HG03039 (cell line): Measurements from ENCODE around the gene RPL38.
"Not testable (repeated sequence)": the region's sequence is repeated elsewhere in the genome, so short reads cannot be mapped to it uniquely, and the experiment has no call there.

Experiments
- ATAC-seq: cut with Tn5 transposase; IDR thresholded peaks from one replicate; pipeline ENCODE4 v1.9.1; 2021; ENCODE audit warnings: mild to moderate bottlenecking, moderate library complexity; ENCODE audit not compliant: unreplicated experiment

Gene RPL38

DNA sequence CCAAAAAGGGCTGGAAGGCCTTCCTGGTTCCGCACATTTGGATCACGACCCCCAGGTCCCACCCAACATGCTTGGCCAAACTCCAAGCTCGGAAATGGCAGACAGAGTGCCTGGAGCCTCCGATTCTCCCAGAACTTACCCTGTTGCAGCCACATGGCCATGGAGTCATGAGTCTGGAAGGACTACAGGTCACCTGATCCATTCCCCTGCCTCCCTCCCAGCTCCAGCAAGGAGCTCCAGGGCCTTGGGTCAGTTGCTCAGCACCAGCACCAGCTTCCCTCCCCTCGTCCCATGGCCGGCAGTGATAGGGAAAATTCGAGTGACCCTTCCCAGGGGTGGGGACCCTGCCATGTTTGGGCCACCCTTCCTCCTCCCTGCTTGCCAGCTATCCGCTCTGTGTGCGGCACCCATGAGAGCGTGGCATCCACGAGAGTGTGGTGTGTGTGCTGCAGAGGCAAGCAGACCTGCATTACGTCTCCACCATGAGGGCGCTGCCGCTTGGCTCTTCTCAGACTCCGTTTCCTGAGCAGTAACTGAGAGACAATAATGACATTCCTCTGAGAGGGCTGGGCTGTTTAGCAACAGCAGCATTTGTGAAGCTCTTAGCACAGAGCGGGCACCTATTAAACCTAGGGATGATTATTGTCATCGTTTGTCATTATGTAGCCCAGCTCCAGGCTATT, 21.3 kb upstream of the RPL38 start:
- ATAC-seq: no peak

DNA sequence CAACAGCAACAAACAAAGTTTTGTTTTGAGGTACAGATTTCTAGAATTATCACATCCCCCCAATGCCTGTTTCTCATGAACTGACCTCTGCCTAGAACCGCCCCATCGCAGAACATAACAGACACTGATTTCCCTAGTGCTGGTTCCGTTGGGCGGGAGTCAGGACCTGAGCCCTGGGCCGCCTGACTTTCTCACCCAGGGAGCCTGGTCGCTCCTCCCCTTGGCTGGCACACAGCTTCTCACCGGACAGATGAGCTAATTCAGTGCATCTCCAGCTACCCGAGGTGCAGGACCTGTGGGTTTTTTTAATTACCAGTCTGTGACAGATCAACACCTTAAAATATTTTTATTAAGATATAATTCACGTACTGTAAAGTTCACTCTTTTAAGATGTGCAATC, 20.1 kb upstream of the RPL38 start:
- ATAC-seq: no peak

DNA sequence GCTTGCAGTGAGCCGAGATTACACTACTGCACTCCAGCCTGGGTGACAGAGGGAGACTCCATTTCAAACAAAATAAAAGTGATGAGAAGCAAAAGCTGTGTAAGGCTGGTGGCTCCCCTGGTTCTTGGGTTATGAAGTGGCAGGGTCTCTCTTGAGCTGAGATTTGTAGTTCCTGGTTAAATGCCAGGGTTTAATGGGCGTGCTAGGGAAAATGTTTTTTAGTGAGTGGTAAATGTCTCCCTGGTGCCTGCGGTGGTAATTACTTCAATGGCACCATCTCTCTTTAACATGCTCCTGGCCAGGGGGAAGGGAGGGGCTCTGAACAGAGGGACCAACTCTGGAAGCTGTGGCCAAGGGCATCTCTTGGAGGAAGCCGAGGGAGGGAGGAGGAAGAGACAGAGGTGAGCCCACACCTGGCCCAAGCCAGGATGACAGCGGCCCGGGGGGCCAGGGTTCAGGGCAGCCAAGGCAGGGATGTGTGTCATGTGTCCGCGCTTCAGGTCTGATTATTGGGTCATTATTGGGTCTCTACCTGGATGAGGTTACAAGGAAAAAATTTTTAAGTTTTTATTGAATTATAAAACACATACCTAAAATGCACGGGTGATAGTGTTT, 17.8 kb upstream of the RPL38 start:
- ATAC-seq: no peak

DNA sequence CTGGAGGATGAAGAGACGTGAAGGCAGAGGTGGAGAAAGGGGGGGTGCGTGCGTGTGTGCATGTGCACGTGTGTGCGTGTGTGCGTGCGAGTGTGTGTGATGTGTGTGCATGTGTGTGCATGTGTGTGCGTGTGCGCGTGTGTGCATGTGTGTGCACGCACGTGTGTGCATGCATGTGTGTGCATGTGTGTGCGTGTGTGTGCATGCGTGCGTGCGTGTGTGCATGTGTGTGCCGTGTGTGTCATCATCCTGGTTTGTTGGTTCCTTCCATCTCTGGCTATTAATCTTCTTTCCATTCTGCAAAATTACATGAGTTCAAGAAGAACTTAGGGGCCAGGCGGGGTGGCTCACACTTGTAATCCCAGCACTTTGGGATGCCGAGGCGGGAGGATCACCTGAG, 17.0 kb upstream of the RPL38 start:
- no peak for ATAC-seq

DNA sequence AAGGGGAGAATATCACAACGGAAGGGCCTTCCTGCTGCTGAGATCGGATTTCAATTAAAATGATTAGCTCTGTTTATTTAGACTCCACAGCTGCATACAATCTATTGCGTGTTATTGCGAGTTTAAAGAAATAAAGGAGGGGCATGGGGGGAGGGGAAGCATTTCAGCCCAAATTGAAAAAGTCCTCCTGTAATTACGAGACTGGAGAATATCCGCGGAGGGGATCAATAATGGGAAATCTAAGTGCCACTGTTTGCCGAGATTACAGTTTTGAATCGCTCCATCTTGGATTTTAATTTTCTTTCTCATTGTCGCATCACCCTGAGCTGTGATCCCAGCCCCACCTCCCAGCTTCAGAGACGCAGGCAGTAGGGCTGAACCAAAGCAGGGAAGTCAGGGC, 15.7 kb upstream of the RPL38 start:
- no peak for ATAC-seq

DNA sequence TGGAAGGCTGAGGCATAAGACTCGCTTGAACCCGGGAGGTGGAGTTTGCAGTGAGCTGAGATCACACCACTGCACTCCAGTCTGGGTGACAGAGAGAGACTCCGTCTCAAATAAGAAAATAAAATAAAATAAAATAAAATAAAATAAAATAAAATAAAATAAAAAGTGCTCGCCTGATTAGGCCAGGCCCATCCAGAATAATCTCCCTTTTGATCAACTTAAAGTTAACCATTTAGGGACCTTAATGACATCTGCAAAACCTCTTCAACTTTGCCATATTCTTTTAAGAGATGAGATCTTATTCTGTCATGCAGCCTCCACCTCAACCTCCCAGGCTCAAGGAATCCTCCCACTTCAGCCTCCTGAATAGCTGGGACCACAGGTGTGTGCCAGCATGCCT, 14.8 kb upstream of the RPL38 start:
- not testable (repeated sequence) for ATAC-seq

DNA sequence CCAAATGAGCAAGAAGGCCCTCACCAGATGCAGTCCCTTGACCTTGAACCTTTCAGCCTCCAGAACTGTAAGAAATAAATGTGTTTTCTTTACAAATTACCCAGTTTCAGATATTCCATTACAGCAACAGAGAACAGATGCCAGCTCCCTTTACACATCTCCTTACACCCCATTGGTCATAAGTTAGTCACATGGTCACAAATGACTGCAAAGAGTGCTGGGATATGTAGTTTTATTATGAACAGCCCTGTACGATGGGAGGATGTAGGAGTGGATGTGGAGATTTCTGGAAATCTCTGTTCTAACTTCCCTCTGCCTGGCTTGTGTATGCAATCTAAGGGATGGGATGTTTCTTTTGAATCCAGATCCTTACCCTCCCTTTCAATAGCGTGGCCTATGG, 13.3 kb upstream of the RPL38 start:
- no peak for ATAC-seq

DNA sequence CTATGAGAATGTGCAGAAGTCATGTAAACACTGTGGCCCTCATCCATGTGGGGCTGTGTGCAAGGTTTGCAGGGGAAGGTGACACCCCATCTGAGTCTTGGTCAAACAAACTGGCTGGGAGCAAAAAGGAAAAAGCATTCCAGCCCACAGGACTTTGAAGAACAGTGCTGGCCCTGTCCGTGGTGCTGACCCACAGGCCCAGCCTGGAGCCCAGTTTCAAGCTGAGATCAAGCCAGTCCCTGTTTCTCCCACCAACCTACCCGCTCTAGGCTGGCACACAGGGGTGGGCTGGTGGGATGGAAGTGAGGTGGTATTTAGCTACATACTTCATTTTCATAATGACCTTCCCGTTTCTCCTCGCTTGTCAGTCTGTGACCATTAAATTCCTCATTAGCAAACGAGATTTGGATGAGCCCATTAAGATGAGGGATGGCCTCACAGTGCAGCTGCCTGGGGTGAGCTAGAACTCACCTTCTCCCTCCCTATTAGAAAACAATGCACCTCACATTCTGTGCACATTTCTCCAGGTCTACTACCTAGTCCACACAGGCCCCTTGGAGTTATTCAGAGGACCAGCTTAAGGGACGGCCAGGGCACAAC, 12.6 kb upstream of the RPL38 start:
- no peak for ATAC-seq

DNA sequence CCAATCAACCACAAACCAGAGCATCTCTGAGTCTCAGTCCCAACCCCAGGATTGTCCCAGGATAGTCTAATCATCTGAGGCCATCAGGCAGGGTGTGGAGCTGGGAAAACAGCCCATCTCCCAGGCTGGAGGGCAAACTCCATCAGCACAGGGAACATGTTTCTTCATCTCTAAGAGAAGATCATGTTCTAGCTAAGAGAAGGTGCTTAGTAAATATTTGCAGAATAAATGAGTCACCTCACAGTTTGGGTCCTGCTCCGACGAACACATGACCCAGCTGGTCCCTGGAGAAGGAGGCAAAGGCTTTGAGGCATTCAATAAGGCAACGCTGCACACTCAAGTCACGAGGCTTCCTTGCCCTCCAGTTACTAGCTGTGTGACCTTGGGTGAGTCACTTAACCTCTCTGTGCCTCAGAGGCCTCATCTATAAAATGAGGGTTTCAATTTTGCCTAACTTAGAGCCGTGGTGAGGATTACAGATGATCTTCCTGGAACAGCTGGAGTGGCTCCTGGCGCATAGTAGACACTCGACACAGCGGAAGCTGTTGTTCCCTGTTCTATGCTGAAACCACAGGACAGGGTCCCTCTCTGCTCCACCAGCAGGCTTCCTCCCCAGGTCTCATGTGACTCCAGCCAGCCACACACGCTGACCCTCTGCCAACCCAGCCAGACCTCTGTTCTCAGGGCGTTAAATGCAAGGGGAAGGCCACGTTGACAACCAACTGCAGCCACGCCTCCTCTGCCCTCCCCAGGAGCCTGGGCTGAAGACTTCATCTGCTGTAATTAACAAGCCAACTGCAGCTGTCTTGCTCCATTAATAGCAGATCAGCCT, 10.3 kb upstream of the RPL38 start:
- no peak for ATAC-seq

DNA sequence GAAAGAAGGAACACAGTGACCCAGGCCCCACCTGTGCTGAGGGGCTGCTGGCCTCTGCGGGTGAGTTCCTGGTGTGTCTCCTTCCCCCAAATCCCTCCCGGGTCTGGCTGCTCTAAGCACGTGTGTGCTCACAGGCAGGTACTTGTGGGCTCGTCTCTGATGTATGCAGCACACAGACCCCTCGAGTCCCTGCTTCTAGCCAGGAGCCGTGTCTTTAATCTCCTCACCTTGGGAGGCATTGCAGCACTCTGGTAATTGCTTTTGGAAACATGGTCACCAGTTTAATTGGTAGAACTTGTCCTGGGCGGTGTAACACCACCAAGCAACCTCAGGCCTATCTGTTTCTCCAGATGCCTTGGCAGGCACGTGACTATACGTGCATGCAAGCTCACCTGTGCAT, 8.8 kb upstream of the RPL38 start:
- ATAC-seq: no peak

DNA sequence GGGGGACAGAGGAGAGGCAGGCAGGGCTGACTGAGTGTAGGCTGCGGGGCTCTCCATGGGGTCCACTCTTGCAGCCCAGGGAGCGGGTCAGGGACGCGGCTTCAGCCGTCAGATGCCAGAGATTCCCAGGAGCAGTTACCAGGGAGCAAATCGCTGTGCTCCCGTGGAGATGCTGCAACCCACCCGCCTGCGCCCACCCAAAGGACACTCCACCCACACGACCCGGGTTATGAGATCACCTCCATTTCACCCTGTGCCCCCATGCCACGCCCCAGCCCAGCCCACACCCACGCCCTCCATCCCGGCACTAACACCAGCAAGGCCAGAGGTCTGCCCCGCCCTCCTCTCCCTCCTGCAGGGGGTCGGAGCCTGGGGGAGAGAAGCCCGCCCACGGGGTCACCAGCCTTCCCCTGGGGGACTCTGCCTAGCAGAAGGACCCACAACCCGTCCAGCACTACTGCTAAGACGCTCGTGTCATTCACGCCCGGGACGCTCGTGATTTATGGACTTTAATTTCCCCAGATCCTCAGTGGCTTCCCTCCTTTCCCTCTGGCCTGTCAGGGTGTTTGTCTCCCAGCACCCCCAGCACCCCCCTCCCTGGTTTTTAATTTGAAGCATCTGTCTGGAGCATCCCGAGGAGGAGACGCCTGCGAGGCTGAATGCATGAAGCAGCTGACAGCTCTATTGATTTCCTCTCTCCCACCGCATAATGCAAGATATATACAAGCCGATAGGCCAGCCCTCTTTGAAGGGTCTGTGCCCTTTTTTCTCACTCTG, 6.7 kb upstream of the RPL38 start:
- no peak for ATAC-seq

DNA sequence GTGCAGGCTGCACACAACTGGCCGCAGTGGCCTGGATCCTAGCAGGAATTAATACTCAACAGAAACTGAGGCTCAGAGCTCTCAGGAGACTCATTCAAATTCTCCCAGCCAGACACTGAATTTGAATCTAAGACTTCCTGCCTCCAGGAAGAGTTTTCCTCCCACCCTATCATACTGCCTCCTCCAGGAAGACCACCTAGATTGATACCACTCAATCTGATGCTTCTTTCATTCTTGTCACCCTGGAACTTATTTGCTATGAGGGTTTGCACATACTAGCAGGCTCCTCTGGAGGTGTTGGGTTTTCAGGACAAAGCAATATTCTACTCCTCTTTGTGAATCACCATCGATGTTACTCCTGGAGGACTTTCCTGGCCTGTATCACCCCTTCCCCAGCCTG, 5.7 kb upstream of the RPL38 start:
- ATAC-seq: no peak

DNA sequence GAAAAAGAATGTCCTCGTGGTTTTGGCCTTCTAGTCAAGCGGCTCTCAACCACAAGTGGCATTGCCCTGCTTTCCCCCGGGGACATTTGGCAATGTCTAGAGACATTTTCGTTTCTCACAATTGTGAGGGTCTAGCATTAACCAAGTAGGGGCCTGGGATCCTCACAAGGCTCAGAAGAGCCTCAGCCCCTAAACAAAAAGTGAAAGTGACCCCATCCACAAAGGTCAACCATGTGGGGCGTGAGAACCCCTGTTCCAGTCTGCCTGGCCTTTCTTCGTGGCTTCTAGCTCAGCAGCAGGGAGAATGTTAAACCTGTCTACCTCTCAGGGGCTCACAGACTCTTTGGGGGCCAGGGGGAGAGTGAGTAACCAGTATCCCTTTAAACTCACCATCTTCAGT, 4.8 kb upstream of the RPL38 start:
- no peak for ATAC-seq

DNA sequence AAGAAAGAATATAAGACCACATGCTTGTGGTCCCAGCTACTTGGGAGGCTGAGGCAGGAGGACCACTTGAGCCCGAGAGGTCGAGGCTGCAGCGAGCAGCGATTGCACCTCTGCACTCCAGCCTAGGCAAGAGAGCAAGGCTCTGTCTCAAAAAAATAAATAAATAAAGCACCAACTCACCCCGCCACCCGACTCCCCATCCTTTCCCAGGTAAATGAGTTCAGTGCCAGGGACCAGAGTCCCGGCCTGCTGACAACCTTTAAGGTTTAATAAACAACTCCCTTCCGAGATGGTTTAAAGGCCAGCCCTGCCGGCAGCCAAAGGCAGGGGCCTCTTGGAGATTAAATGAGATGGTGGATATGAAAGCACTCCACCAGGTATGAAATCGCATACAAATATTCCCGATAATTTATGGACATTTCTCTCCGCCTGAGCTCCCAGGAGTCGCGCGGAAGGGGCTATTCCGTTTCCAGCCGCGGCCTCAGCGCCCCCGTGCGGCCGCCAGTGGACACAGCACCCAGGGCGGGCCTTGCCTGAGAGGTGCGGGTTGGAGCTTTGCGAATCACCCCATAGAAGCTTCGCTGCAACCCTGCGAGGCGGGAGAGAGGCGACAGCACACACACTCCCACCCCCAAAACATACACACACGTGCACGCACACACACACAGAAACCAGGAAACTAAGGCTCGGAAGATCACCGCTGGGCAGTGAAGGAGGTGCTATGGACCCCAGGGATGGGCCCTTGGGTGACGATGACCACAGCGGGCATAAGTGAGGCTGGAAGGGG, 4.0 kb upstream of the RPL38 start:
- no peak for ATAC-seq

DNA sequence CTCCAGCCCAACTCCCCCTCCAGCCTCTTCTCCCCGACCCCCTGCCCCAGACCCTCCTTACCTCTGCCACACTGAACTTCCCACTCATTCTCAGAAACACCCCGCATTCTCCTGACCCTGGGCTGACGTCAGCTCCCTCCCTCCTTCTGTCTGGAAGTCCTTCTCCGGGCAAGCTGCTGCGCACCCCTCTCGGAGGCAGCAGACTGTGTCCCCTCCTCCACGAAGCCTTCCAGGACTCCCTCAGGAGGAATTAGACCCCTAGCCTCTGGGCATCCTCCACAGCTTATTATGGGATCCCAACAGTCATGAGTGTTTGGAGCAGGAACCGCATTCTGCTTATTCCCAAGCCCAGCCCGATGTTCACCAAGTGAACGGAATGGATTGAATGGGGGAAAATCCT, 3.4 kb upstream of the RPL38 start:
- no peak for ATAC-seq

DNA sequence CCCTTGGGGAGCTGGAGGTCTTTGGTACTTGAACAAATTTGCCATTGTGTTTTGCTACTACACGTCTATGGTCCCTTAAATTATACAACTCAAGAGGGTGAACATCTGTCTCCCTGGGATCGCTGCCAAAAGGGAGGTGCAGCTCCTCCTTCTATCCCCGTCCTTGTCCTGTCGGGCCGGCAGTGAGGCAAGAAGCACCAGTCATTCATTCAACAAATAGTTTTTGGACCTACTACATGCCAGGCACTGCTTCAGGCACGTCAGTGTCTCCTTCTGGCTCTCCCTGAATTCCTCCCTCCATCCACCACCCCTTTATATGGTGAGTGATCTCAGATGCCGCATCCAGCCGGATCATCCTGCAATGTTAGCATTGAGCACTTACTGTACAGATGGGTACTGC, 2.2 kb upstream of the RPL38 start:
- no peak for ATAC-seq

DNA sequence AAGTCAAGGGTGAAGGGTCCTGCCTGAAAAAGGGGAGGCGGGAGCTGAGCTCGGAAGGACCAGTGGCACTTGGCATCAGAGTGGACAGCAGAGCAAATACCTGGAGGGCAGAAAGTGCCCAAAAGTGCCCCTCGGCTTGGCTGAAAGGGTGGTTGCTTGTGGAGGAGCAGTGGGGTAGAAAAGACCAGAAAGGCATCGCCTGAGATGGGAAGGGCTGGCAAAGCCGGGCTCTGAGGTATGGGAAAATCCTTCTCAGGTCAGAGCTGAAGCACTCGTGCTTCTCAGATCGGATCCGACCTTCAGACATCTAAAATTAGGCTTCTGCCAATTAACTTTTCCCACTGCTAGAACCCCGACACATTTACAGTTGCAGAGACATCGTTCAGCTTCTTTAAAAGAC, 1.5 kb upstream of the RPL38 start:
- no peak for ATAC-seq

DNA sequence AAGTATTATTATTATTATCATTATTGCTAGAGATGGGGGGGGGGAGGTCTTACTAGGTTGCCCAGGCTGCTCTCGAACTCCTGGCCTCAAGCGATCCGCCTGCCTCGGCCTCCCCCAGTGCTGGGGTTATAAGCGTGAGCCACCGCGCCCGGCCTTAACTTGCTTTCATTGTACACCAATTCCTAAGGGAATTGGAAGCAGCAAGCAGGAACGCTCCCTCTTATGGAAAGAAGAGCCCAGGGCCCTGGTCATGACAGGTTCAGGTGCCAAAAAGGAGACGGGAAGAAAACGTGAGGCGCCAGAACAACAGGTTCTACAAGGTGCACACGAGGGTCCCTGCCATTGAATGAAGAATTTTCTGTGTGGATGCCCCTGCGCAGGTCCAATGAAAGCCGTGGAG, 540 bp upstream of the RPL38 start:
- ATAC-seq: no peak

DNA sequence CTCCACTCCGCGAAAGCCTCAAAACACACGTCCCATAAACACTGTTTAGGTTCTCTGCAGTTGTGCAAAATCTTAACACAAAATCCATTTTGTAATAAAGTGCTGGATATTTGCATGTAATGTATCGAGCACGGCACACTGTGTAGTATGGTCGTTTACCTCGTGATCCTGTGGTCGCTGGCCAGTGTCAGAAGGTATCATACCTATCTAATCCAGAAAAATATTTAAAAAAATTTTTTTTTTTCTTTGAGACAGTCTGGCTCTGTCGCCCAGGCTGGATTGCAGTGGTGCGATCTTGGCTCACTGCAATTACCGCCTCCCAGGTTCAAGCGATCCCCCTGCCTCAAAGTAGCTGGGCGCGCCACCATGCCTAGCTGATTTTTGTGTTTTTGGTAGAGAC, 996 bp downstream of the RPL38 start:
- no peak for ATAC-seq

DNA sequence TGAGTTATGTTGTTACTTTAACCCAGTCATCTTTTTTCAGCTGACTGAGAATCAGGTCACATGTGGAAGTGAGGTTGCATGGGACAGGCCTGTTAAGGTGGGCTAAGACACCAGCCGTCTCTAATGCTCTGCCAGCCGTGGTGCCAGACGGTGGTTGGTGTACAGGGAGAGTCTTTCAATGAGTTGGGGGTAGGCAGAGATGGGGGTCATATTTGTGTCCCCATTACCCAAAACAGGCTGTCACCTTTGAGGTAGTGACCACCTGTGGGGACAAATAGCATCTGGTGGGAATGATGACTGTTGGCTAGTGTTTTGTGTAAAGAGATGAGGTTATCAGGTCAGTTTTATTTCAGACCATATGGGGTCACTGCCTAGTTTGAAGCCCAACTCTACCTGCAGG, 1.8 kb downstream of the RPL38 start:
- ATAC-seq: no peak
